H9 (cell line): Measurements from ENCODE around the gene SHOC1. TPM values are rescaled to one million over a fixed set of nuclear protein-coding genes. Genes with fewer than 3 reads are reported as not detected.

ENCODE experiments used
- DNase-seq: peaks from one replicate; pipeline ENCODE4 v3.0.0-alpha.2; 2017
- H2AFZ ChIP-seq: one replicate; pipeline ENCODE4 v1.6.1; 2013; ENCODE audit warnings: mild to moderate bottlenecking, low read length, control low read depth, moderate library complexity
- H2AK5ac ChIP-seq: 2 replicates; pipeline ENCODE4 v1.6.1; 2013; ENCODE audit warnings: low read length, control low read depth, mixed read lengths; ENCODE audit not compliant: insufficient read length
- H2BK120ac ChIP-seq: one replicate; pipeline ENCODE4 v1.6.1; 2013; ENCODE audit warnings: low read depth, mild to moderate bottlenecking, low read length, control low read depth, inconsistent platforms; ENCODE audit not compliant: poor library complexity, severe bottlenecking
- H2BK12ac ChIP-seq: 2 replicates; pipeline ENCODE4 v1.6.1; 2013; ENCODE audit warnings: low read length, control low read depth, mixed read lengths, low read depth; ENCODE audit not compliant: insufficient read length
- H2BK15ac ChIP-seq: 2 replicates; pipeline ENCODE4 v1.6.1; 2013; ENCODE audit warnings: low read depth, low read length, control low read depth
- H2BK20ac ChIP-seq: one replicate; pipeline ENCODE4 v1.6.1; 2013; ENCODE audit warnings: low read depth, mild to moderate bottlenecking, low read length, control low read depth, inconsistent platforms; ENCODE audit not compliant: poor library complexity, severe bottlenecking
- H2BK5ac ChIP-seq: 2 replicates; pipeline ENCODE4 v1.6.1; 2013; ENCODE audit warnings: low read length, control low read depth, mixed read lengths; ENCODE audit not compliant: insufficient read length
- H3K14ac ChIP-seq: 2 replicates; pipeline ENCODE4 v1.6.1; 2013; ENCODE audit warnings: low read length, control low read depth; ENCODE audit not compliant: insufficient read depth
- H3K18ac ChIP-seq: 2 replicates; pipeline ENCODE4 v1.6.1; 2013; ENCODE audit warnings: low read depth, mild to moderate bottlenecking, mixed read lengths, low read length, control low read depth; ENCODE audit not compliant: insufficient read length
- H3K23ac ChIP-seq: 2 replicates; pipeline ENCODE4 v1.6.1; 2013; ENCODE audit warnings: low read length, control low read depth, mixed read lengths, low read depth; ENCODE audit not compliant: insufficient read length
- H3K23me2 ChIP-seq: 2 replicates; pipeline ENCODE4 v1.6.1; 2013; ENCODE audit warnings: low read depth, mild to moderate bottlenecking, mixed read lengths, low read length, control low read depth; ENCODE audit not compliant: insufficient read length, poor library complexity, severe bottlenecking
- H3K27ac ChIP-seq: 2 replicates; pipeline ENCODE4 v1.5.1; 2013; ENCODE audit warnings: low read length, control low read depth, mixed read lengths, low read depth; ENCODE audit not compliant: insufficient read length
- H3K27me3 ChIP-seq: 2 replicates; pipeline ENCODE4 v1.6.1; 2013; ENCODE audit warnings: low read length, control low read depth, inconsistent platforms; ENCODE audit not compliant: insufficient read depth
- H3K4ac ChIP-seq: 2 replicates; pipeline ENCODE4 v1.6.1; 2013; ENCODE audit warnings: low read depth, mild to moderate bottlenecking, control low read depth, inconsistent platforms, low read length, moderate library complexity
- H3K4me1 ChIP-seq: 2 replicates; pipeline ENCODE4 v1.6.1; 2013; ENCODE audit warnings: low read length, control low read depth, inconsistent platforms; ENCODE audit not compliant: insufficient read depth
- H3K4me2 ChIP-seq: 2 replicates; pipeline ENCODE4 v1.6.1; 2013; ENCODE audit warnings: low read length, control low read depth, mixed read lengths; ENCODE audit not compliant: insufficient read length, insufficient read depth
- H3K56ac ChIP-seq: 2 replicates; pipeline ENCODE4 v1.6.1; 2013; ENCODE audit warnings: low read depth, mild to moderate bottlenecking, mixed read lengths, low read length, control low read depth; ENCODE audit not compliant: insufficient read length
- H3K79me1 ChIP-seq: 2 replicates; pipeline ENCODE4 v1.6.1; 2013; ENCODE audit warnings: low read depth, mild to moderate bottlenecking, moderate library complexity, low read length, control low read depth, inconsistent platforms; ENCODE audit not compliant: insufficient read depth, poor library complexity, severe bottlenecking
- H3K79me2 ChIP-seq: 2 replicates; pipeline ENCODE4 v1.6.1; 2013; ENCODE audit warnings: low read length, control low read depth, inconsistent platforms; ENCODE audit not compliant: insufficient read depth
- H3K9ac ChIP-seq: 2 replicates; pipeline ENCODE4 v1.6.1; 2013; ENCODE audit warnings: low read length, control low read depth, mixed read lengths; ENCODE audit not compliant: insufficient read length; ENCODE audit errors: extremely low read depth
- H3K9me3 ChIP-seq: one replicate; pipeline ENCODE4 v1.6.1; 2013; ENCODE audit warnings: low read depth, low read length, inconsistent platforms; ENCODE audit not compliant: control insufficient read depth
- H3T11ph ChIP-seq: one replicate; pipeline ENCODE4 v1.6.1; 2013; ENCODE audit warnings: mild to moderate bottlenecking, low read length, control low read depth, inconsistent platforms
- H4K20me1 ChIP-seq: one replicate; pipeline ENCODE4 v1.6.1; 2013; ENCODE audit not compliant: control insufficient read depth, insufficient read length, insufficient read depth
- H4K5ac ChIP-seq: 2 replicates; pipeline ENCODE4 v1.6.1; 2013; ENCODE audit warnings: low read depth, mild to moderate bottlenecking, mixed read lengths, low read length, control low read depth; ENCODE audit not compliant: insufficient read length
- H4K8ac ChIP-seq: replicated peaks from 2 replicates; pipeline ENCODE4 v1.6.1; 2013; ENCODE audit warnings: low read length, control low read depth, mixed read lengths, low read depth; ENCODE audit not compliant: insufficient read length
- H4K91ac ChIP-seq: 2 replicates; pipeline ENCODE4 v1.6.1; 2013; ENCODE audit warnings: low read depth, mild to moderate bottlenecking, moderate library complexity, mixed read lengths, low read length, control low read depth; ENCODE audit not compliant: insufficient read length
- H3K27ac Mint-ChIP-seq, 3 experiments: 2 replicates in 2 of 3; 3 replicates in 1 of 3; pipeline ENCODE4 v1.8.0; 2020 to 2021; ENCODE audit warnings: mixed read lengths in 3 of 3, mild to moderate bottlenecking in 1 of 3, moderate library complexity in 1 of 3
- H3K27me3 Mint-ChIP-seq: 2 replicates; pipeline ENCODE4 v1.8.0; 2021; ENCODE audit warnings: low read depth, mild to moderate bottlenecking, moderate library complexity, mixed read lengths
- H3K36me3 Mint-ChIP-seq, 3 experiments: 2 replicates in 2 of 3; 3 replicates in 1 of 3; pipeline ENCODE4 v1.8.0; 2020 to 2021; ENCODE audit warnings: low read depth in 3 of 3, mixed read lengths in 3 of 3; ENCODE audit not compliant: insufficient read depth in 1 of 3
- H3K4me1 Mint-ChIP-seq, 2 experiments: 2 replicates each; pipeline ENCODE4 v1.8.0; 2020; ENCODE audit warnings: mixed read lengths in 2 of 2
- H3K4me3 Mint-ChIP-seq, 2 experiments: 2 replicates in 1 of 2; 3 replicates in 1 of 2; pipeline ENCODE4 v1.8.0; 2020 to 2021; ENCODE audit warnings: mild to moderate bottlenecking in 2 of 2, mixed read lengths in 2 of 2, moderate library complexity in 1 of 2
- H3K9me3 Mint-ChIP-seq, 2 experiments: 2 replicates in 1 of 2; 3 replicates in 1 of 2; pipeline ENCODE4 v1.8.0; 2020; ENCODE audit warnings: mild to moderate bottlenecking in 2 of 2, mixed read lengths in 2 of 2, moderate library complexity in 1 of 2
- WGBS: extraction: QIAGEN DNeasy Blood & Tissue Kit; methylation state at CpG from one replicate; pipeline ENCODE4 v1.1.7; 2013; ENCODE audit warnings: missing lambda C conversion rate, low lambda C conversion rate, mixed read lengths; ENCODE audit not compliant: insufficient read length; ENCODE audit errors: extremely low coverage; 5-methylcytosine and 5-hydroxymethylcytosine counted together
- total RNA-seq: library from RNA; stranded (reverse); gene quantifications from 2 replicates; pipeline ENCODE4 v1.2.1, GENCODE V29; 2021
- TF ChIP-seq, protein P1 (sequence below): fragments of 200-600 bp; sonication (generic); conservative IDR thresholded peaks from 3 replicates; pipeline ENCODE4 v1.8.0; 2021; ENCODE audit warnings: antibody characterized with exemption, mild to moderate bottlenecking

The SHOC1 gene
- total RNA-seq, 1 experiment from 2014 or later: not detected

GRCh38 chr9:111831371-111832108, 36.8 kb upstream of the SHOC1 start:
- no peak overlapping the region for H2BK20ac ChIP-seq
- Mint-ChIP-seq H3K27ac (no peak overlapping the region), H3K27me3 (peaks cover 2% of the 10 kb centered on the region; the same call in 1 of the 2 replicates), H3K4me3 (no peak overlapping the region), H3K9me3 (no peaks in the 10 kb centered on the region), H3K4me1 (peaks cover 2 to 4% of the 10 kb centered on the region in 2 experiments; a peak in 3 of 4 replicates), H3K36me3 (no peaks in the 10 kb centered on the region)
- no peaks in the 10 kb centered on the region for H3K9me3 ChIP-seq
- H3K79me1 ChIP-seq: no peaks in the 10 kb centered on the region
- no peak overlapping the region for H3K4me2 ChIP-seq
- no peak overlapping the region for H3K27ac ChIP-seq
- H3K79me2 ChIP-seq: no peaks in the 10 kb centered on the region
- H3K9ac ChIP-seq: no peak overlapping the region
- no peaks in the 10 kb centered on the region for H3K23me2 ChIP-seq
- TF ChIP-seq, protein P1, sequence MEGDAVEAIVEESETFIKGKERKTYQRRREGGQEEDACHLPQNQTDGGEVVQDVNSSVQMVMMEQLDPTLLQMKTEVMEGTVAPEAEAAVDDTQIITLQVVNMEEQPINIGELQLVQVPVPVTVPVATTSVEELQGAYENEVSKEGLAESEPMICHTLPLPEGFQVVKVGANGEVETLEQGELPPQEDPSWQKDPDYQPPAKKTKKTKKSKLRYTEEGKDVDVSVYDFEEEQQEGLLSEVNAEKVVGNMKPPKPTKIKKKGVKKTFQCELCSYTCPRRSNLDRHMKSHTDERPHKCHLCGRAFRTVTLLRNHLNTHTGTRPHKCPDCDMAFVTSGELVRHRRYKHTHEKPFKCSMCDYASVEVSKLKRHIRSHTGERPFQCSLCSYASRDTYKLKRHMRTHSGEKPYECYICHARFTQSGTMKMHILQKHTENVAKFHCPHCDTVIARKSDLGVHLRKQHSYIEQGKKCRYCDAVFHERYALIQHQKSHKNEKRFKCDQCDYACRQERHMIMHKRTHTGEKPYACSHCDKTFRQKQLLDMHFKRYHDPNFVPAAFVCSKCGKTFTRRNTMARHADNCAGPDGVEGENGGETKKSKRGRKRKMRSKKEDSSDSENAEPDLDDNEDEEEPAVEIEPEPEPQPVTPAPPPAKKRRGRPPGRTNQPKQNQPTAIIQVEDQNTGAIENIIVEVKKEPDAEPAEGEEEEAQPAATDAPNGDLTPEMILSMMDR: no peak
- no peak overlapping the region for H3K23ac ChIP-seq
- WGBS: no CpG with 5 or more reads among the region's 5 CpGs
- H3T11ph ChIP-seq: no peak overlapping the region
- no peaks in the 10 kb centered on the region for H4K20me1 ChIP-seq
- H4K8ac ChIP-seq: no peak overlapping the region
- no peak for DNase-seq
- no peak overlapping the region for H4K5ac ChIP-seq
- H4K91ac ChIP-seq: no peak overlapping the region
- H3K14ac ChIP-seq: no peak overlapping the region
- no peak overlapping the region for H2BK15ac ChIP-seq
- no peak overlapping the region for H2AFZ ChIP-seq
- H2BK12ac ChIP-seq: no peak overlapping the region
- no peak overlapping the region for H2BK120ac ChIP-seq
- no peak overlapping the region for H2AK5ac ChIP-seq
- H3K4ac ChIP-seq: no peak overlapping the region
- H3K4me1 ChIP-seq: no peaks in the 10 kb centered on the region
- no peak overlapping the region for H3K56ac ChIP-seq
- no peaks in the 10 kb centered on the region for H3K27me3 ChIP-seq
- H2BK5ac ChIP-seq: no peak overlapping the region
- no peak overlapping the region for H3K18ac ChIP-seq
